ENCODE measurements around the gene EXTL1. TPM values are rescaled to one million over a fixed set of nuclear protein-coding genes. Genes with fewer than 3 reads are reported as not detected.

The EXTL1 gene
- total and polyA plus RNA-seq, 10 of the 15 experiments (the other 5 are each of a cell fraction or from before 2014, with no cell fraction given): not detected

- POLR2A ChIA-PET: no interaction called here
- H3K4me3 ChIP-seq: no peak overlapping the region
- H3K79me2 ChIP-seq (ENCODE audit: control insufficient read depth, insufficient read depth, low read length): no peaks in the 10 kb centered on the region
- in situ Hi-C loops (cut with MboI) (no loop called here), intact Hi-C loops (cut with micrococcal nuclease; ENCODE audit: unreplicated experiment) (no loop called here)
- SMC1A ChIA-PET (ENCODE audit: uncharacterized antibody, unreplicated experiment): no interaction called here
- no peak for DNase-seq (ENCODE audit: low read depth, low spot score)
- H3K27ac ChIP-seq (ENCODE audit: control insufficient read depth, insufficient read depth): no peak overlapping the region
- ATAC-seq: no peak
- no peak overlapping the region for H3K9ac ChIP-seq (ENCODE audit: control insufficient read depth, insufficient read depth, low read length)
- WGBS (ENCODE audit: insufficient coverage, insufficient replicate concordance, low lambda C conversion rate, missing lambda C conversion rate): 0% methylated on average over 3 of the region's 3 CpGs
- no peaks in the 10 kb centered on the region for H3K36me3 ChIP-seq (ENCODE audit: control insufficient read depth in 2 of 2, insufficient read depth in 2 of 2, low read length in 1 of 2)
- RAD21 ChIA-PET (ENCODE audit: unreplicated experiment): no interaction called here
- no peaks in the 10 kb centered on the region for H3K9me3 ChIP-seq (replicated peaks; ENCODE audit: control insufficient read depth, insufficient read depth, low read length)
- no peak for FAIRE-seq
- no peaks in the 10 kb centered on the region for H4K20me1 ChIP-seq (ENCODE audit: control insufficient read depth, insufficient read depth)
- no TSS peak for BruUV-seq (replicated peaks)
- H3K27me3 ChIP-seq (replicated peaks in 1 of 2; ENCODE audit: control insufficient read depth in 2 of 2, insufficient read depth in 2 of 2, low read length in 1 of 2): no peaks in the 10 kb centered on the region
- H3K4me1 ChIP-seq (ENCODE audit: control insufficient read depth, insufficient read depth, low read length): peaks cover 4% of the 10 kb centered on the region; the same call in 1 of the 2 replicates
- TF ChIP-seq RAD21 (IDR thresholded peaks at IDR 0.05; ENCODE audit: insufficient read depth, low read depth, low read length): no peak
- no peak for TF ChIP-seq CBX5 (IDR thresholded peaks at IDR 0.05; ENCODE audit: low read depth)
- TF ChIP-seq ELK1 (IDR thresholded peaks at IDR 0.05; ENCODE audit: low read depth, low read length): no peak
- no peak for TF ChIP-seq IRF3 (IDR thresholded peaks at IDR 0.05)
- TF ChIP-seq SPI1 (IDR thresholded peaks at IDR 0.05; ENCODE audit: borderline replicate concordance, insufficient read depth, low read depth, low read length): no peak
- TF ChIP-seq PBX3 (IDR thresholded peaks at IDR 0.05; ENCODE audit: insufficient replicate concordance, low read depth, low read length): no peak
- TF ChIP-seq HDAC2 (IDR thresholded peaks at IDR 0.05): no peak
- no peak for TF ChIP-seq MTA3 (IDR thresholded peaks at IDR 0.05; ENCODE audit: borderline replicate concordance, low read length)
- TF ChIP-seq MYC (IDR thresholded peaks at IDR 0.05; ENCODE audit: insufficient read depth, insufficient read length, insufficient replicate concordance, low read length, severe bottlenecking): no peak
- TF ChIP-seq YY1 (IDR thresholded peaks at IDR 0.05; ENCODE audit: low read depth, low read length): no peak
- TF ChIP-seq CHD1 (IDR thresholded peaks at IDR 0.05; ENCODE audit: low read depth, low read length): no peak
- TF ChIP-seq NFYB (IDR thresholded peaks at IDR 0.05; ENCODE audit: insufficient read depth, low read depth, low read length): no peak
- no peak for TF ChIP-seq RFX5 (IDR thresholded peaks at IDR 0.05; ENCODE audit: low read depth, low read length)
- no peak for TF ChIP-seq HDAC6 (IDR thresholded peaks at IDR 0.05; ENCODE audit: unreplicated experiment)
- TF ChIP-seq MLLT1 (IDR thresholded peaks at IDR 0.05): no peak
- TF ChIP-seq ZNF217 (IDR thresholded peaks at IDR 0.05): no peak
- H3K4me2 ChIP-seq (ENCODE audit: control insufficient read depth, insufficient read depth): no peak overlapping the region
- CTCF ChIA-PET: interaction anchor here (1.0 to 1.1 kb wide), 2 partner anchors 24 to 117 kb away, joined by 3 to 4 read pairs; no protein-coding TSS in a partner anchor
- H2AFZ ChIP-seq (ENCODE audit: control insufficient read depth, low read depth, low read length): no peak overlapping the region
Observed at GRCh38 chr1:26012864-26013263, 8.7 kb upstream of the EXTL1 start.

Measured in GM12878 (cell line).